OCI-LY3 (cell line): ENCODE results near the gene PRSS27.

Source experiments
- CTCF ChIP-seq: fragments of 200-600, 300-600 bp; sonication (generic); IDR thresholded peaks from 2 replicates; pipeline ENCODE4 v1.5.1; 2014; ENCODE audit warnings: antibody characterized with exemption, low read length, low read depth
- EZH2phosphoT487 ChIP-seq: fragments of 200-600 bp; shearing (Covaris generic); IDR thresholded peaks from 2 replicates; pipeline ENCODE4 v1.6.1; 2018; ENCODE audit warnings: antibody characterized with exemption, mixed run types, low read depth

- no peak for TF ChIP-seq CTCF
- no peak for TF ChIP-seq EZH2phosphoT487
Observed at GRCh38 chr16:2675714-2676113, 44.3 kb downstream of the PRSS27 start.
